Neural cell (in vitro differentiated cells): Measurements from ENCODE around the gene PTPRK. TPM values are rescaled to one million over a fixed set of nuclear protein-coding genes. Genes with fewer than 3 reads are reported as not detected.

ENCODE experiments used
- H2AFZ ChIP-seq: fragments of 200-600, 300-800 bp; sonication (generic), shearing (Covaris generic); 2 replicates; pipeline ENCODE4 v1.6.0; 2014; ENCODE audit warnings: low read depth, mild to moderate bottlenecking, antibody characterized with exemption, low read length, moderate library complexity
- H3F3A ChIP-seq: fragments of 200-600 bp; shearing (Covaris generic); 2 replicates; pipeline ENCODE4 v1.6.1; 2016; ENCODE audit warnings: mild to moderate bottlenecking, moderate library complexity, mixed read lengths, antibody characterized with exemption, low read length; ENCODE audit not compliant: insufficient read depth, poor library complexity, severe bottlenecking
- H3K27ac ChIP-seq: fragments of 200-600, 300-800 bp; sonication (generic), shearing (Covaris generic); 2 replicates; pipeline ENCODE4 v1.5.1; 2014; ENCODE audit warnings: mild to moderate bottlenecking, low read length, moderate library complexity
- H3K27me3 ChIP-seq: fragments of 300-800, 200-600 bp; sonication (generic), shearing (Covaris generic); 2 replicates; pipeline ENCODE4 v1.6.0; 2014; ENCODE audit warnings: mild to moderate bottlenecking, low read depth, low read length, moderate library complexity; ENCODE audit not compliant: insufficient read depth
- H3K36me3 ChIP-seq: fragments of 300-800, 200-600 bp; sonication (generic), shearing (Covaris generic); 2 replicates; pipeline ENCODE4 v1.5.1; 2014; ENCODE audit warnings: mild to moderate bottlenecking, antibody characterized with exemption, low read length, moderate library complexity; ENCODE audit not compliant: insufficient read depth
- H3K4me2 ChIP-seq: fragments of 300-800, 200-600 bp; sonication (generic), shearing (Covaris generic); 2 replicates; pipeline ENCODE4 v1.6.0; 2014; ENCODE audit warnings: mild to moderate bottlenecking, low read length
- H3K4me3 ChIP-seq: fragments of 300-800, 200-600 bp; sonication (generic), shearing (Covaris generic); 2 replicates; pipeline ENCODE4 v1.5.1; 2014; ENCODE audit warnings: mild to moderate bottlenecking, low read length, moderate library complexity
- H3K79me2 ChIP-seq: fragments of 200-600 bp; shearing (Covaris generic); replicated peaks from 2 replicates; pipeline ENCODE4 v1.6.0; 2014; ENCODE audit warnings: mild to moderate bottlenecking, low read length, moderate library complexity; ENCODE audit not compliant: insufficient read depth
- H3K9ac ChIP-seq: fragments of 300-800, 200-600 bp; sonication (generic), shearing (Covaris generic); 2 replicates; pipeline ENCODE4 v1.6.1; 2016; ENCODE audit warnings: mild to moderate bottlenecking, low read length, mixed read lengths
- H3K9me2 ChIP-seq: fragments of 200-600 bp; shearing (Covaris generic); 2 replicates; pipeline ENCODE4 v1.6.1; 2016; ENCODE audit warnings: mild to moderate bottlenecking, low read length, mixed read lengths; ENCODE audit not compliant: insufficient read depth
- H3K9me3 ChIP-seq: fragments of 200-600, 300-800 bp; sonication (generic), shearing (Covaris generic); 2 replicates; pipeline ENCODE4 v1.6.1; 2016; ENCODE audit warnings: mild to moderate bottlenecking, mixed run types, low read length, moderate library complexity, mixed read lengths
- H4K20me1 ChIP-seq: fragments of 200-600 bp; shearing (Covaris generic); 2 replicates; pipeline ENCODE4 v1.6.1; 2016; ENCODE audit warnings: mild to moderate bottlenecking, mixed run types; ENCODE audit not compliant: insufficient read depth
- EP300 ChIP-seq: fragments of 450-650 bp; conservative IDR thresholded peaks from 2 replicates; pipeline ENCODE4 v1.6.1; 2014; ENCODE audit warnings: antibody characterized with exemption, mild to moderate bottlenecking, moderate library complexity; ENCODE audit not compliant: poor library complexity, severe bottlenecking
- EZH2 ChIP-seq: fragments of 200-600, 300-800 bp; shearing (Covaris generic), sonication (generic); IDR thresholded peaks from 2 replicates; pipeline ENCODE4 v1.6.1; 2014; ENCODE audit warnings: antibody characterized with exemption, low read length, borderline replicate concordance, mild to moderate bottlenecking; ENCODE audit not compliant: insufficient read depth, poor library complexity, severe bottlenecking
- MXI1 ChIP-seq: fragments of 450-650 bp; conservative IDR thresholded peaks from 2 replicates; pipeline ENCODE4 v1.6.1; 2014; ENCODE audit warnings: antibody characterized with exemption, mild to moderate bottlenecking; ENCODE audit not compliant: poor library complexity, severe bottlenecking
- POLR2AphosphoS5 ChIP-seq: IDR thresholded peaks from 2 replicates; pipeline ENCODE4 v1.6.1; 2012
- RAD21 ChIP-seq: fragments of 450-650 bp; conservative IDR thresholded peaks from 2 replicates; pipeline ENCODE4 v1.6.1; 2014; ENCODE audit warnings: antibody characterized with exemption, mild to moderate bottlenecking, moderate library complexity
- REST ChIP-seq: IDR thresholded peaks from 2 replicates; pipeline ENCODE4 v1.6.1; 2012; ENCODE audit warnings: borderline replicate concordance
- SMC3 ChIP-seq: fragments of 450-650 bp; conservative IDR thresholded peaks from 2 replicates; pipeline ENCODE4 v1.6.1; 2014; ENCODE audit warnings: antibody characterized with exemption, mild to moderate bottlenecking, moderate library complexity; ENCODE audit not compliant: poor library complexity
- TAF1 ChIP-seq: IDR thresholded peaks from 2 replicates; pipeline ENCODE4 v1.6.1; 2012; ENCODE audit warnings: low read depth
- polyA plus RNA-seq: library from polyadenylated mRNA; depleted of rRNA; stranded (reverse); fragments of >200 nt; gene quantifications from 2 replicates; pipeline ENCODE4 v1.2.3, GENCODE V29; 2014
- TF ChIP-seq, protein P1 (sequence below): fragments of 450-650 bp; IDR thresholded peaks from 2 replicates; pipeline ENCODE4 v1.5.1; 2014; ENCODE audit warnings: antibody characterized with exemption, mild to moderate bottlenecking, moderate library complexity; ENCODE audit not compliant: poor library complexity, severe bottlenecking

The PTPRK gene
- polyA plus RNA-seq, 1 donor from 2014 or later: 10.4 TPM

- Histone ChIP-seq H3K9me3 (no peaks in the 10 kb centered on the region), H3K4me3 (no peak overlapping the region), H3K4me2 (no peak overlapping the region), H3K27me3 (no peaks in the 10 kb centered on the region), H3K9me2 (no peaks in the 10 kb centered on the region), H4K20me1 (no peaks in the 10 kb centered on the region), H3K79me2 (no peaks in the 10 kb centered on the region), H3F3A (peaks cover 5% of the 10 kb centered on the region), H3K27ac (no peak overlapping the region), H2AFZ (no peak overlapping the region), H3K9ac (no peak overlapping the region), H3K36me3 (no peaks in the 10 kb centered on the region)
- TF ChIP-seq MXI1: no peak
- no peak for TF ChIP-seq REST
- TF ChIP-seq, protein P1, sequence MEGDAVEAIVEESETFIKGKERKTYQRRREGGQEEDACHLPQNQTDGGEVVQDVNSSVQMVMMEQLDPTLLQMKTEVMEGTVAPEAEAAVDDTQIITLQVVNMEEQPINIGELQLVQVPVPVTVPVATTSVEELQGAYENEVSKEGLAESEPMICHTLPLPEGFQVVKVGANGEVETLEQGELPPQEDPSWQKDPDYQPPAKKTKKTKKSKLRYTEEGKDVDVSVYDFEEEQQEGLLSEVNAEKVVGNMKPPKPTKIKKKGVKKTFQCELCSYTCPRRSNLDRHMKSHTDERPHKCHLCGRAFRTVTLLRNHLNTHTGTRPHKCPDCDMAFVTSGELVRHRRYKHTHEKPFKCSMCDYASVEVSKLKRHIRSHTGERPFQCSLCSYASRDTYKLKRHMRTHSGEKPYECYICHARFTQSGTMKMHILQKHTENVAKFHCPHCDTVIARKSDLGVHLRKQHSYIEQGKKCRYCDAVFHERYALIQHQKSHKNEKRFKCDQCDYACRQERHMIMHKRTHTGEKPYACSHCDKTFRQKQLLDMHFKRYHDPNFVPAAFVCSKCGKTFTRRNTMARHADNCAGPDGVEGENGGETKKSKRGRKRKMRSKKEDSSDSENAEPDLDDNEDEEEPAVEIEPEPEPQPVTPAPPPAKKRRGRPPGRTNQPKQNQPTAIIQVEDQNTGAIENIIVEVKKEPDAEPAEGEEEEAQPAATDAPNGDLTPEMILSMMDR: no peak
- TF ChIP-seq EP300: no peak
- TF ChIP-seq RAD21: no peak
- no peak for TF ChIP-seq TAF1
- no peak for TF ChIP-seq EZH2
- no peak for TF ChIP-seq SMC3
- TF ChIP-seq POLR2AphosphoS5: no peak
These were observed 345.7 kb downstream of the PTPRK start for GRCh38 chr6:128174724-128175123.

- Histone ChIP-seq H3K79me2 (no peaks in the 10 kb centered on the region), H3F3A (peaks cover 8% of the 10 kb centered on the region), H3K27me3 (no peaks in the 10 kb centered on the region), H4K20me1 (no peaks in the 10 kb centered on the region), H3K9ac (no peak overlapping the region), H3K27ac (no peak overlapping the region), H3K4me3 (no peak overlapping the region), H2AFZ (no peak overlapping the region), H3K36me3 (no peaks in the 10 kb centered on the region), H3K4me2 (no peak overlapping the region), H3K9me2 (no peaks in the 10 kb centered on the region), H3K9me3 (no peaks in the 10 kb centered on the region)
- no peak for TF ChIP-seq RAD21
- TF ChIP-seq EZH2: no peak
These were observed 347.4 kb downstream of the PTPRK start for GRCh38 chr6:128172752-128173682.
